Nephron (organoid): Measurements from ENCODE around the gene BORCS5.

Source experiments
- H3K27ac Mint-ChIP-seq, 3 experiments: 2 replicates each; pipeline ENCODE4 v1.8.0; 2020; ENCODE audit warnings: mixed read lengths in 3 of 3, mild to moderate bottlenecking in 2 of 3, moderate library complexity in 1 of 3
- H3K27me3 Mint-ChIP-seq: 2 replicates; pipeline ENCODE4 v1.8.0; 2021; ENCODE audit warnings: low read depth, mild to moderate bottlenecking, moderate library complexity, mixed read lengths
- H3K36me3 Mint-ChIP-seq: 2 replicates; pipeline ENCODE4 v1.8.0; 2020; ENCODE audit warnings: low read depth, mixed read lengths
- H3K4me1 Mint-ChIP-seq: 2 replicates; pipeline ENCODE4 v1.8.0; 2020; ENCODE audit warnings: mixed read lengths
- H3K4me3 Mint-ChIP-seq, 3 experiments: 2 replicates each; pipeline ENCODE4 v1.8.0; 2020; ENCODE audit warnings: mild to moderate bottlenecking in 3 of 3, mixed read lengths in 3 of 3, moderate library complexity in 2 of 3
- H3K9me3 Mint-ChIP-seq: 2 replicates; pipeline ENCODE4 v1.8.0; 2020; ENCODE audit warnings: mixed read lengths
- TF ChIP-seq, protein P1 (sequence below), 3 experiments: fragments of 200-600 bp; sonication (generic); IDR thresholded peaks; one replicate each; pipeline ENCODE4 v1.5.0; 2021; ENCODE audit warnings: antibody characterized with exemption in 3 of 3; ENCODE audit not compliant: unreplicated experiment in 3 of 3

Gene BORCS5

DNA sequence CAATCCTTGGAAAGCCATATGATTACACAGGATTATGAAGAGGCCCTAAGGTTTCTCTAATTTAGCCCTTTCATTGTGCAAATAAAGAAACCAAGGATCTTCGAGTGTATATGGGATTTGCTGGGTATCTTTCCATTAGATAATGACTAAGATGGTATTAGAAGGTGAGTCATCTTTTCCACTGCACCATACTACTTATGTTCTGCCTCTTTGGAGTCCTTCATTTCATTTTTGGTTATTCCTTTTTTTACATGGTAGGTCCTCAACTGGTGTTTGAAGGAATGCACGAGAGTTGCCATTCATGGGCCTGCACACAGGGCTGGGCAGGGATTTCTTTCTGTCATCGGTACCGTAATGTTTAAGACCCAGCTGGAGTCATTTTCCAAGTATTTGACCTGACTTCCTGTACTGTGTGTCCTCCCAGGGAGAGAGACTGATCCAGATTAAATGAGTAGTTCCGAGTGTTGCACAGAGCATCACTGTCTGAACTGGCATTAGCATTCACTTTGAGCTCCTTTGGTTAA, 85.7 kb downstream of the BORCS5 start:
- no peak overlapping the region for H3K4me3 Mint-ChIP-seq
- H3K36me3 Mint-ChIP-seq = peaks cover under 1% of the 10 kb centered on the region
- H3K4me1 Mint-ChIP-seq = peaks cover 23% of the 10 kb centered on the region
- H3K9me3 Mint-ChIP-seq = no peaks in the 10 kb centered on the region
- peak overlapping the region; percentile 75 to 82 (median 79) for H3K27ac Mint-ChIP-seq
- TF ChIP-seq, protein P1, sequence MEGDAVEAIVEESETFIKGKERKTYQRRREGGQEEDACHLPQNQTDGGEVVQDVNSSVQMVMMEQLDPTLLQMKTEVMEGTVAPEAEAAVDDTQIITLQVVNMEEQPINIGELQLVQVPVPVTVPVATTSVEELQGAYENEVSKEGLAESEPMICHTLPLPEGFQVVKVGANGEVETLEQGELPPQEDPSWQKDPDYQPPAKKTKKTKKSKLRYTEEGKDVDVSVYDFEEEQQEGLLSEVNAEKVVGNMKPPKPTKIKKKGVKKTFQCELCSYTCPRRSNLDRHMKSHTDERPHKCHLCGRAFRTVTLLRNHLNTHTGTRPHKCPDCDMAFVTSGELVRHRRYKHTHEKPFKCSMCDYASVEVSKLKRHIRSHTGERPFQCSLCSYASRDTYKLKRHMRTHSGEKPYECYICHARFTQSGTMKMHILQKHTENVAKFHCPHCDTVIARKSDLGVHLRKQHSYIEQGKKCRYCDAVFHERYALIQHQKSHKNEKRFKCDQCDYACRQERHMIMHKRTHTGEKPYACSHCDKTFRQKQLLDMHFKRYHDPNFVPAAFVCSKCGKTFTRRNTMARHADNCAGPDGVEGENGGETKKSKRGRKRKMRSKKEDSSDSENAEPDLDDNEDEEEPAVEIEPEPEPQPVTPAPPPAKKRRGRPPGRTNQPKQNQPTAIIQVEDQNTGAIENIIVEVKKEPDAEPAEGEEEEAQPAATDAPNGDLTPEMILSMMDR (IDR thresholded peaks at IDR 0.05; ENCODE audit: unreplicated experiment in 3 of 3) = no peak
- no peaks in the 10 kb centered on the region for H3K27me3 Mint-ChIP-seq

DNA sequence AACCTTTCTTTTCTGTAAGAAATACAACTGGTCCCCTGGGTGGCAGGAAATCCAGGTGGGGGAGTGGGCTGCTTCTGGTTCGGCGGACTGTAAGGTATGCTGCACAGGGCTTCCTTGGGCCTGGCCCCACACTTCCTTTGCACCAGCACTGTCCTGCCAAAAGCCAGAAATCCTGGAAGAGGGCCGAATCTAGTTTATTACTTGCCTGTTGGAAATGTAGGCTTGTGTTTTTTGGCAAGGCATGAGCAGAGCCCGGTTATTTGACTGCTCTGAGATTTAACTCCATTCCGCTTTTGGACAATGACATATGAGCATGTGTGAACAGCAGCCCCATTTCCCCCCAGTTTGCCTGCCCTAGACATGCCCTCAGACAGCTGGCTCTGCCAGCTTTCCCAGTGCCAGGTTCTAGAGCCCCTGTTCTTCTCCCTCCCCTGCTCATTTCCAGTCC, 86.6 kb downstream of the BORCS5 start:
- Mint-ChIP-seq H3K4me1 (peaks cover 23% of the 10 kb centered on the region), H3K27ac (peak overlapping the region; percentile 65 to 82 (median 75)), H3K4me3 (no peak overlapping the region), H3K9me3 (no peaks in the 10 kb centered on the region), H3K27me3 (no peaks in the 10 kb centered on the region), H3K36me3 (no peaks in the 10 kb centered on the region)
- TF ChIP-seq, protein P1 (IDR thresholded peaks at IDR 0.05; ENCODE audit: unreplicated experiment in 3 of 3) = no peak

DNA sequence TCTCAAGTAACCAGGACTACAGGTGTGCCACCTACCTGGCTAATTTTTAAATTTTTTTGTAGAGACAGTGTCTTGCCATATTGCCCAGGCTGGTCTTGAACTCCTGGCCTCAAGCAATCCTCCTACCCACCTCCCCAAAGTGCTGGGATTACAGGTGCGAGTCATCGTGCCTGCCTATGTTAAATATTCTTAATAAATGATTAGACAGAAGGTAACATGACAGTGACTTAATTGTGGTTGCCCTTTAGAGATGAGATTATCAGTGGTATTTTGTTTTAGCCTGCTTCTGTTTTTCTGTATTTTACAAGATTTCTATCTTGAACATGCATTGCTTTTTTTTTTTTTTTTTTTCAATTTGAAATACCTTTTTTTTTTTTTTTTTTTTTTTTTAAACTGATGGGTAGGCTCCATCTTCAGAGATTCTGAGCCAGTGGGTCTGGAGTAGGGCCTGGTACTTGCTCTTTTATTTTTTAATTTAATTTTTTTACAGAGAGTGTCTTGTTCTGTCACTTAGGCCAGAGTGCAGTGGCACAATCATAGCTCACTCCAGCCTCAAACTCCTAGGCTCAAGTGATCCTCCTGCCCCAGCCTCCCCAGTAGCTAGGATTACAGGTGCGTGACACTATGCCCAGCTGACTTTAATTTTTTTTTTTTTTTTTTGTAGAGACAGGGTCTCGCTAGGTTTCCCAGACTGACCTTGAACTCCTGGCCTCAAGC, 88.4 kb downstream of the BORCS5 start:
- H3K27me3 Mint-ChIP-seq = no peaks in the 10 kb centered on the region
- TF ChIP-seq, protein P1 (IDR thresholded peaks at IDR 0.05; ENCODE audit: unreplicated experiment in 3 of 3) = no peak
- no peak overlapping the region for H3K27ac Mint-ChIP-seq
- H3K4me1 Mint-ChIP-seq = peaks cover 23% of the 10 kb centered on the region
- H3K36me3 Mint-ChIP-seq = no peaks in the 10 kb centered on the region
- H3K4me3 Mint-ChIP-seq = no peak overlapping the region
- no peaks in the 10 kb centered on the region for H3K9me3 Mint-ChIP-seq

DNA sequence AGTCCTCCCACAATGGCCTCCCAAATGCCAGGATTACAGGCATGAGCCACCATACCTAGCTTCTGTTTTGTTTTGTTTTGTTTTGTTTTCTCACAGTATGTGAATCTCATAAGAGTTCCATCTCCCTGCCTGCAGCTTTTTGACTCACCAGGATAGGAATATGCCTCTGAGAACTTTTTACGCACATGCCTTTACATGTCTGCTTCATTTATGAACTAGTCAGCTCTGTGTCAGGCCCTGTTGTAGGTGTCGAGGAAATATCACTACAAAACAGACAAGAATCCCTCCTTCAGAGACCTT, 89.0 kb downstream of the BORCS5 start:
- Mint-ChIP-seq H3K4me1 (peaks cover 23% of the 10 kb centered on the region), H3K27ac (peak overlapping the region in 1 of 3 experiments; percentile 26), H3K4me3 (no peak overlapping the region), H3K9me3 (no peaks in the 10 kb centered on the region), H3K27me3 (no peaks in the 10 kb centered on the region), H3K36me3 (no peaks in the 10 kb centered on the region)
- TF ChIP-seq, protein P1 (IDR thresholded peaks at IDR 0.05; ENCODE audit: unreplicated experiment in 3 of 3) = no peak

DNA sequence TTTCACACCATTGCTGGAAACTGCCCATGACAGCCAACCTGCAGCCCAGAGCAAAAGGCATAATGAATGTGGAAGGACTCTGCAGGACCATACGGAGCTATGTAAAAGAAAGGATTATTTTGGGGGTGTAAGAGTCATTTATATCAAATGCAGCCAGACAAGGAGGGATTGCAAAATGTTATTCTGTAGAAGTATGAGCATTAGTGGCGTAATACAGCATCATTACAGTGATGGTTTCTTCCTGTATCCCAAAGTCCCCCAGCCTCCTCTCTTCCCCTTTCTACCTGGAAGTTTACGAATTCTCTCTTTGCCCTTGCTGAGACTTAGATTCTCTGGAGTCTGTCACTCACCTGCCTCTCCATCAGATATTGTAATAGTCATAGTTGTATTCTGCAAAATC, 89.9 kb downstream of the BORCS5 start:
- H3K36me3 Mint-ChIP-seq = no peaks in the 10 kb centered on the region
- TF ChIP-seq, protein P1 (IDR thresholded peaks at IDR 0.05; ENCODE audit: unreplicated experiment in 3 of 3) = no peak
- H3K9me3 Mint-ChIP-seq = no peaks in the 10 kb centered on the region
- no peak overlapping the region for H3K4me3 Mint-ChIP-seq
- H3K27me3 Mint-ChIP-seq = no peaks in the 10 kb centered on the region
- H3K4me1 Mint-ChIP-seq = peaks cover 23% of the 10 kb centered on the region
- H3K27ac Mint-ChIP-seq = no peak overlapping the region

DNA sequence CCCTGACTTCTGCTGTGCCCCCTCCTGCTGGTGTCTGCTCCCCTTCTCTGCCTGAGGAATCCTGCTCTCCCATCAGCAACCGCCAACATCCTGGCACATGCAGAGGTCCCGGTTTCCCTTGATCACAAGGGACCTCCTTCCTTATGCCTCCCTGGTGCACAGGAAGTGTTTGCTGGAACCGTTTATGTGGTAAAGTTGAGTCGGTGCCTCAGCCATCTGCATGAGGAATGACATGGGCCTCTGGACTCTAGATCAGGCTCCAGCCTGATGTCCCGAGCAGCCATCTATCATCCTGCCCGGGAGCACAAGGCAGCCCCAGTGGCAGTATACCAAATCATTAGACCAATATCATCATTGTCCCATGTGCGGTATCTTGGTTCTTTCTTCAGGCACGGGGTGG, 90.4 kb downstream of the BORCS5 start:
- no peaks in the 10 kb centered on the region for H3K36me3 Mint-ChIP-seq
- H3K4me3 Mint-ChIP-seq = no peak overlapping the region
- H3K27ac Mint-ChIP-seq = no peak overlapping the region
- no peaks in the 10 kb centered on the region for H3K27me3 Mint-ChIP-seq
- TF ChIP-seq, protein P1 (IDR thresholded peaks at IDR 0.05; ENCODE audit: unreplicated experiment in 3 of 3) = no peak
- peaks cover 21% of the 10 kb centered on the region for H3K4me1 Mint-ChIP-seq
- H3K9me3 Mint-ChIP-seq = no peaks in the 10 kb centered on the region
